GM12878 (cell line): ENCODE measurements around the gene CACYBP. TPM values are rescaled to one million over a fixed set of nuclear protein-coding genes. Genes with fewer than 3 reads are reported as not detected.

ENCODE experiments used
- ATAC-seq: fragments of 200-7000 bp; cut with Tn5 transposase; 3 replicates; pipeline ENCODE4 v1.9.1; 2020; ENCODE audit warnings: mild to moderate bottlenecking, moderate library complexity
- BruUV-seq: library from RNA; stranded (reverse); fragments of 400-500 nt; replicated peaks from 2 replicates; lab custom pipeline; 2021; lab: Mats Ljungman, UMichigan
- CTCF ChIA-PET: fragments of 300-600 bp; sonication (Branson Sonifier 250); formaldehyde crosslinking; extraction: SDS; loops from one replicate; lab custom pipeline; 2021; ENCODE audit warnings: inconsistent platforms; lab: Yijun Ruan, JAX
- POLR2A ChIA-PET: fragments of 350-600 bp; formaldehyde crosslinking; extraction: SDS; loops from one replicate; lab custom pipeline; 2021; ENCODE audit warnings: inconsistent platforms; lab: Charles Lee
- RAD21 ChIA-PET: fragments of 300-600 bp; sonication (Branson Sonifier 250); formaldehyde crosslinking; loops from one replicate; lab custom pipeline; 2023; ENCODE audit warnings: antibody characterized with exemption; ENCODE audit not compliant: unreplicated experiment; lab: Charles Lee
- SMC1A ChIA-PET: fragments of 300-600 bp; sonication (Branson Sonifier 250); formaldehyde crosslinking; loops from one replicate; lab custom pipeline; 2023; ENCODE audit not compliant: unreplicated experiment, uncharacterized antibody; lab: Charles Lee
- DNase-seq: peaks from one replicate; pipeline ENCODE4 v3.0.0-alpha.2; 2011; ENCODE audit warnings: low read depth, low spot score
- FAIRE-seq: peaks from 3 replicates; lab custom pipeline; 2011; peaks lifted over from hg19 to GRCh38; lab: Jason Lieb, UNC
- H2AFZ ChIP-seq: 2 replicates; pipeline ENCODE4 v1.6.0; 2011; ENCODE audit warnings: low read depth, low read length, control low read depth; ENCODE audit not compliant: control insufficient read depth
- H3K27ac ChIP-seq: 2 replicates; pipeline ENCODE4 v1.5.1; 2011; ENCODE audit warnings: control low read depth; ENCODE audit not compliant: control insufficient read depth, insufficient read depth
- H3K27me3 ChIP-seq, 2 experiments: replicated peaks in 1 of 2; 2 replicates each; pipeline versions ENCODE4 v1.6.0 to v1.6.1; 2011; ENCODE audit warnings: low read length in 1 of 2; ENCODE audit not compliant: control insufficient read depth in 2 of 2, insufficient read depth in 2 of 2
- H3K36me3 ChIP-seq, 2 experiments: 2 replicates each; pipeline ENCODE4 v1.5.1; 2011; ENCODE audit warnings: low read length in 1 of 2; ENCODE audit not compliant: control insufficient read depth in 2 of 2, insufficient read depth in 2 of 2
- H3K4me1 ChIP-seq: 2 replicates; pipeline ENCODE4 v1.6.1; 2011; ENCODE audit warnings: mild to moderate bottlenecking, low read length, moderate library complexity, mixed read lengths; ENCODE audit not compliant: control insufficient read depth, insufficient read depth
- H3K4me2 ChIP-seq: 2 replicates; pipeline ENCODE4 v1.6.0; 2011; ENCODE audit warnings: control low read depth; ENCODE audit not compliant: control insufficient read depth, insufficient read depth
- H3K4me3 ChIP-seq: fragments of 200-600 bp; sonication (generic); 2 replicates; pipeline ENCODE4 v1.5.1; 2016
- H3K79me2 ChIP-seq: 2 replicates; pipeline ENCODE4 v1.6.0; 2011; ENCODE audit warnings: low read length; ENCODE audit not compliant: control insufficient read depth, insufficient read depth
- H3K9ac ChIP-seq: 2 replicates; pipeline ENCODE4 v1.8.0; 2011; ENCODE audit warnings: low read length, control low read depth, mixed read lengths; ENCODE audit not compliant: control insufficient read depth, insufficient read depth
- H3K9me3 ChIP-seq: replicated peaks from 3 replicates; pipeline ENCODE4 v1.5.1; 2011; ENCODE audit warnings: mild to moderate bottlenecking, low read length; ENCODE audit not compliant: control insufficient read depth, insufficient read depth
- H4K20me1 ChIP-seq: 2 replicates; pipeline ENCODE4 v1.6.0; 2011; ENCODE audit not compliant: control insufficient read depth, insufficient read depth
- DPF2 ChIP-seq: fragments of 450-650 bp; IDR thresholded peaks from 2 replicates; pipeline ENCODE4 v1.6.1; 2017; ENCODE audit warnings: mild to moderate bottlenecking
- EED ChIP-seq: sonication (generic); IDR thresholded peaks from 2 replicates; pipeline ENCODE4 v1.6.1; 2016; ENCODE audit warnings: antibody characterized with exemption, low read depth
- IKZF1 ChIP-seq: fragments of 450-650 bp; conservative IDR thresholded peaks from 2 replicates; pipeline ENCODE4 v1.6.1; 2017; ENCODE audit warnings: antibody characterized with exemption, mild to moderate bottlenecking
- JUND ChIP-seq: IDR thresholded peaks from 2 replicates; pipeline ENCODE4 v1.6.1; 2012; ENCODE audit warnings: low read depth, mild to moderate bottlenecking, low read length, improper control_type of control experiment, moderate library complexity
- MYB ChIP-seq: fragments of 150-350 bp; IDR thresholded peaks from 2 replicates; pipeline ENCODE4 v1.6.1; 2014; ENCODE audit warnings: mild to moderate bottlenecking, low read depth, low read length, borderline replicate concordance
- PAX8 ChIP-seq: fragments of 450-650 bp; IDR thresholded peaks from 2 replicates; pipeline ENCODE4 v1.6.1; 2017; ENCODE audit warnings: mild to moderate bottlenecking, moderate library complexity
- SIX5 ChIP-seq: IDR thresholded peaks from 2 replicates; pipeline ENCODE4 v1.6.1; 2011; ENCODE audit warnings: mild to moderate bottlenecking, low read depth, low read length, moderate library complexity; ENCODE audit not compliant: severe bottlenecking
- SUPT20H ChIP-seq: IDR thresholded peaks from 2 replicates; pipeline ENCODE4 v1.6.1; 2011; ENCODE audit warnings: low read depth, mild to moderate bottlenecking, low read length, moderate library complexity, borderline replicate concordance; ENCODE audit not compliant: control insufficient read depth
- TCF12 ChIP-seq: IDR thresholded peaks from 2 replicates; pipeline ENCODE4 v1.6.1; 2011; ENCODE audit warnings: low read depth, mild to moderate bottlenecking, low read length
- TCF7 ChIP-seq: IDR thresholded peaks from 2 replicates; pipeline ENCODE4 v1.6.1; 2014; ENCODE audit warnings: antibody characterized with exemption, borderline replicate concordance
- YBX1 ChIP-seq: fragments of 450-650 bp; IDR thresholded peaks from 2 replicates; pipeline ENCODE4 v1.6.1; 2016; ENCODE audit warnings: antibody characterized with exemption
- ZNF274 ChIP-seq: IDR thresholded peaks from one replicate; pipeline ENCODE4 v1.8.0; 2011; ENCODE audit not compliant: insufficient read length, insufficient read depth
- ZNF622 ChIP-seq: fragments of 450-650 bp; IDR thresholded peaks from 2 replicates; pipeline ENCODE4 v1.6.1; 2017; ENCODE audit warnings: mild to moderate bottlenecking, inconsistent platforms
- WGBS: methylation state at CpG from one replicate; pipeline ENCODE4 v1.1.6; 2016; ENCODE audit warnings: low lambda C conversion rate; ENCODE audit not compliant: insufficient replicate concordance, insufficient coverage; ENCODE audit errors: missing lambda C conversion rate; 5-methylcytosine and 5-hydroxymethylcytosine counted together
- in situ Hi-C: fragments of 300-500 bp; cut with MboI; formaldehyde crosslinking; loops from 9 replicates; pipeline ENCODE4 v1.14.3; 2018; ENCODE audit warnings: mixed read lengths
- intact Hi-C: fragments of 100-400 bp; cut with micrococcal nuclease; formaldehyde crosslinking; loops from one replicate; pipeline ENCODE4 v1.14.2; 2022; ENCODE audit not compliant: unreplicated experiment
- polyA plus RNA-seq, 11 experiments: library from polyadenylated mRNA; depleted of rRNA in 4 of 11; unstranded in 6 of 11; stranded (reverse) in 5 of 11; fragments of >200 nt; fragmentation: Nextera tagmentation in 4 of 11; fragmentation: Illumina TruSeq in 1 of 11; extraction: Ambion mirVana in 4 of 11; extraction: Trizol in 1 of 11; gene quantifications; 1 replicate in 1 of 11; 2 replicates in 10 of 11; pipeline versions ENCODE4 v1.2.1 to v1.2.3, GENCODE V29; 2011 to 2016; ENCODE audit warnings: inconsistent platforms in 2 of 11, missing spikeins in 2 of 11, low read depth in 1 of 11
- total RNA-seq, 4 experiments: library from RNA; depleted of rRNA in 3 of 4; stranded (reverse); fragments of >200 nt in 3 of 4; fragmentation: Illumina TruSeq in 1 of 4; extraction: Trizol in 1 of 4; gene quantifications; 2 replicates each; pipeline versions ENCODE4 v1.2.1 to v1.2.3, GENCODE V29; 2013 to 2021
- TF ChIP-seq, protein P1 (sequence below): fragments of 450-650 bp; IDR thresholded peaks from 2 replicates; pipeline ENCODE4 v1.6.1; 2018; ENCODE audit warnings: borderline replicate concordance, mild to moderate bottlenecking; ENCODE audit not compliant: partially characterized antibody
- TF ChIP-seq, protein P2 (sequence below): fragments of 450-650 bp; IDR thresholded peaks from 2 replicates; pipeline ENCODE4 v1.6.1; 2018; ENCODE audit warnings: mild to moderate bottlenecking, low read depth, moderate library complexity; ENCODE audit not compliant: partially characterized antibody
- TF ChIP-seq, protein P3 (sequence below): fragments of 450-650 bp; IDR thresholded peaks from 2 replicates; pipeline ENCODE4 v1.6.1; 2016; ENCODE audit warnings: mild to moderate bottlenecking

Gene CACYBP
- total and polyA plus RNA-seq, 10 of the 15 experiments (the other 5 are each of a cell fraction or from before 2014, with no cell fraction given) = 77.7 to 488 (median 218) TPM

DNA sequence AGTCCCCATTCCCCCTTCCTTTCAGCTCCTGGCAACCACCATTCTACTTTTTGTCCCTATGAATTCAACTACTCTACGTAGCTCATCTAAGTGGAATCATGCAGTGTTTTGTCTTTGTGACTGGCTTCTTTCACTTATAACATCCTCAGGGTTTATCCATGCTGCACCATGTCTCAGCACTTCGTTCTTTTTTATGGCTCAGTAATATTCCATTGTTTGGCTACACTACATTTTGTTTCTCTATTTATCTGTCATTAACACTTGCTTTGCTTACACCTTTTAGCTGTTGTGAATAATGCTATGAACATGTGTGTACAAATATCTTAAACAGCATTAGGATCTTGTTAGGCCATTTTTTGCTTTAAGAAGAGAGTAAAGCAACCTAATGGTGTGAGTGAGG lies 25.0 kb downstream of the CACYBP start (continued):
- TF ChIP-seq, protein P1, sequence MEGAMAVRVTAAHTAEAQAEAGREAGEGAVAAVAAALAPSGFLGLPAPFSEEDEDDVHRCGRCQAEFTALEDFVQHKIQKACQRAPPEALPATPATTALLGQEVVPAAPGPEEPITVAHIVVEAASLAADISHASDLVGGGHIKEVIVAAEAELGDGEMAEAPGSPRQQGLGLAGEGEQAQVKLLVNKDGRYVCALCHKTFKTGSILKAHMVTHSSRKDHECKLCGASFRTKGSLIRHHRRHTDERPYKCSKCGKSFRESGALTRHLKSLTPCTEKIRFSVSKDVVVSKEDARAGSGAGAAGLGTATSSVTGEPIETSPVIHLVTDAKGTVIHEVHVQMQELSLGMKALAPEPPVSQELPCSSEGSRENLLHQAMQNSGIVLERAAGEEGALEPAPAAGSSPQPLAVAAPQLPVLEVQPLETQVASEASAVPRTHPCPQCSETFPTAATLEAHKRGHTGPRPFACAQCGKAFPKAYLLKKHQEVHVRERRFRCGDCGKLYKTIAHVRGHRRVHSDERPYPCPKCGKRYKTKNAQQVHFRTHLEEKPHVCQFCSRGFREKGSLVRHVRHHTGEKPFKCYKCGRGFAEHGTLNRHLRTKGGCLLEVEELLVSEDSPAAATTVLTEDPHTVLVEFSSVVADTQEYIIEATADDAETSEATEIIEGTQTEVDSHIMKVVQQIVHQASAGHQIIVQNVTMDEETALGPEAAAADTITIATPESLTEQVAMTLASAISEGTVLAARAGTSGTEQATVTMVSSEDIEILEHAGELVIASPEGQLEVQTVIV = no peak
- TF ChIP-seq SIX5 = no peak

DNA sequence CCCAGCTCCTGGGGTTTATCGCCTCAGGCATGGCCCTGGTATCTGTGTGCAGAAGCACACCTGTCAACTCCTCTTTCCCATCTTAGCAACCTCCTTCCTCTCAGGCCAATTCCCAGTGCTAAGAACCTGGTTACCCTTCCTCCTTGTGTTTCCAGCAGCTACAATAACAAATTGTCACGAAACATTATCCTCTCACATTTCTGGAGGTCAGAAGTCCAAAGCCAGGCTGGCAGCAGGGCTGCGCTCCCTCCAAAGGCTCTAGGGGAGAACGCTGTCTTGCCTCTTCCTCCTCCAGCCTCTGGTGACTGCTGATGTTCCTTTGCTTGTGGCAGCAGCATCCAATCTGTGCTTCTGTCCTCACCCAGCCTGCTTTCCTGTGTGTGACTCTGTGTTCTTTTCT lies 34.2 kb downstream of the CACYBP start:
- WGBS = 66% methylated on average over 4 of the region's 4 CpGs

More for the DNA sequence above, 34.2 kb downstream of the CACYBP start:
- H3K36me3 ChIP-seq = no peaks in the 10 kb centered on the region
- ChIA-PET SMC1A (interaction anchor here (1.3 to 3.6 kb wide), 3 partner anchors 91 to 118 kb away, joined by 4 to 27 read pairs (median 5); no protein-coding TSS in a partner anchor), RAD21 (interaction anchor here (1.1 kb wide), 1 partner anchor 91 kb away, joined by 3 read pairs; no protein-coding TSS in a partner anchor), POLR2A (no interaction called here), CTCF (interaction anchor here (6.9 to 7.3 kb wide), 2 partner anchors 91 to 118 kb away, joined by 46 to 199 read pairs; no protein-coding TSS in a partner anchor)
- DNase-seq (no peak), ATAC-seq (no peak), FAIRE-seq (no peak)
- peaks cover 4% of the 10 kb centered on the region for H3K4me1 ChIP-seq
- H3K4me2 ChIP-seq = no peak overlapping the region
- H3K9ac ChIP-seq = no peak overlapping the region
- in situ Hi-C loops (no loop called here), intact Hi-C loops (no loop called here)
- H3K79me2 ChIP-seq = no peaks in the 10 kb centered on the region
- H3K27ac ChIP-seq = no peak overlapping the region
- TF ChIP-seq YBX1 = no peak
- TF ChIP-seq MYB = no peak
- TF ChIP-seq, protein P2, sequence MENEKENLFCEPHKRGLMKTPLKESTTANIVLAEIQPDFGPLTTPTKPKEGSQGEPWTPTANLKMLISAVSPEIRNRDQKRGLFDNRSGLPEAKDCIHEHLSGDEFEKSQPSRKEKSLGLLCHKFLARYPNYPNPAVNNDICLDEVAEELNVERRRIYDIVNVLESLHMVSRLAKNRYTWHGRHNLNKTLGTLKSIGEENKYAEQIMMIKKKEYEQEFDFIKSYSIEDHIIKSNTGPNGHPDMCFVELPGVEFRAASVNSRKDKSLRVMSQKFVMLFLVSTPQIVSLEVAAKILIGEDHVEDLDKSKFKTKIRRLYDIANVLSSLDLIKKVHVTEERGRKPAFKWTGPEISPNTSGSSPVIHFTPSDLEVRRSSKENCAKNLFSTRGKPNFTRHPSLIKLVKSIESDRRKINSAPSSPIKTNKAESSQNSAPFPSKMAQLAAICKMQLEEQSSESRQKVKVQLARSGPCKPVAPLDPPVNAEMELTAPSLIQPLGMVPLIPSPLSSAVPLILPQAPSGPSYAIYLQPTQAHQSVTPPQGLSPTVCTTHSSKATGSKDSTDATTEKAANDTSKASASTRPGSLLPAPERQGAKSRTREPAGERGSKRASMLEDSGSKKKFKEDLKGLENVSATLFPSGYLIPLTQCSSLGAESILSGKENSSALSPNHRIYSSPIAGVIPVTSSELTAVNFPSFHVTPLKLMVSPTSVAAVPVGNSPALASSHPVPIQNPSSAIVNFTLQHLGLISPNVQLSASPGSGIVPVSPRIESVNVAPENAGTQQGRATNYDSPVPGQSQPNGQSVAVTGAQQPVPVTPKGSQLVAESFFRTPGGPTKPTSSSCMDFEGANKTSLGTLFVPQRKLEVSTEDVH = no peak
- no peak for TF ChIP-seq EED
- TF ChIP-seq, protein P3, sequence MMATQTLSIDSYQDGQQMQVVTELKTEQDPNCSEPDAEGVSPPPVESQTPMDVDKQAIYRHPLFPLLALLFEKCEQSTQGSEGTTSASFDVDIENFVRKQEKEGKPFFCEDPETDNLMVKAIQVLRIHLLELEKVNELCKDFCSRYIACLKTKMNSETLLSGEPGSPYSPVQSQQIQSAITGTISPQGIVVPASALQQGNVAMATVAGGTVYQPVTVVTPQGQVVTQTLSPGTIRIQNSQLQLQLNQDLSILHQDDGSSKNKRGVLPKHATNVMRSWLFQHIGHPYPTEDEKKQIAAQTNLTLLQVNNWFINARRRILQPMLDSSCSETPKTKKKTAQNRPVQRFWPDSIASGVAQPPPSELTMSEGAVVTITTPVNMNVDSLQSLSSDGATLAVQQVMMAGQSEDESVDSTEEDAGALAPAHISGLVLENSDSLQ = no peak
- no peak for TF ChIP-seq PAX8
- no peak for TF ChIP-seq JUND
- no peak for TF ChIP-seq IKZF1
- no peak for TF ChIP-seq ZNF622
- TF ChIP-seq TCF7 = no peak
- TF ChIP-seq DPF2 = no peak
- no peak for TF ChIP-seq ZNF274
- no peak for TF ChIP-seq SUPT20H
- no peak for TF ChIP-seq TCF12
- no peaks in the 10 kb centered on the region for H3K9me3 ChIP-seq
- H3K27me3 ChIP-seq = peaks cover 0 to 3% of the 10 kb centered on the region in 2 experiments; a peak in 2 of 4 replicates
- no TSS peak for BruUV-seq
- no peak overlapping the region for H3K4me3 ChIP-seq
- no peaks in the 10 kb centered on the region for H4K20me1 ChIP-seq
- no peak overlapping the region for H2AFZ ChIP-seq
